Mesenteric fat pad (tissue), 1 donor: ENCODE data around the gene CCDC27. TPM values are rescaled to one million over a fixed set of nuclear protein-coding genes. Genes with fewer than 3 reads are reported as not detected.
"Not testable (repeated sequence)": the region's sequence is repeated elsewhere in the genome, so short reads cannot be mapped to it uniquely, and the experiment has no call there.

Experiments
- DNase-seq: peaks from one replicate; pipeline ENCODE4 v3.0.0-alpha.2; 2020; ENCODE audit warnings: low spot score
- total RNA-seq: library from RNA; stranded (reverse); fragmentation: NEBNext Ultra II Directional; extraction: Animal tissue kit (Norgen Biotek cat#: 25700); gene quantifications from one replicate; pipeline ENCODE4 v1.2.1, GENCODE V29; 2021
- donor health status: DM: yes; HTN: yes; CAD: no.

Gene CCDC27
- total RNA-seq, 1 donor from 2014 or later = not detected

DNA sequence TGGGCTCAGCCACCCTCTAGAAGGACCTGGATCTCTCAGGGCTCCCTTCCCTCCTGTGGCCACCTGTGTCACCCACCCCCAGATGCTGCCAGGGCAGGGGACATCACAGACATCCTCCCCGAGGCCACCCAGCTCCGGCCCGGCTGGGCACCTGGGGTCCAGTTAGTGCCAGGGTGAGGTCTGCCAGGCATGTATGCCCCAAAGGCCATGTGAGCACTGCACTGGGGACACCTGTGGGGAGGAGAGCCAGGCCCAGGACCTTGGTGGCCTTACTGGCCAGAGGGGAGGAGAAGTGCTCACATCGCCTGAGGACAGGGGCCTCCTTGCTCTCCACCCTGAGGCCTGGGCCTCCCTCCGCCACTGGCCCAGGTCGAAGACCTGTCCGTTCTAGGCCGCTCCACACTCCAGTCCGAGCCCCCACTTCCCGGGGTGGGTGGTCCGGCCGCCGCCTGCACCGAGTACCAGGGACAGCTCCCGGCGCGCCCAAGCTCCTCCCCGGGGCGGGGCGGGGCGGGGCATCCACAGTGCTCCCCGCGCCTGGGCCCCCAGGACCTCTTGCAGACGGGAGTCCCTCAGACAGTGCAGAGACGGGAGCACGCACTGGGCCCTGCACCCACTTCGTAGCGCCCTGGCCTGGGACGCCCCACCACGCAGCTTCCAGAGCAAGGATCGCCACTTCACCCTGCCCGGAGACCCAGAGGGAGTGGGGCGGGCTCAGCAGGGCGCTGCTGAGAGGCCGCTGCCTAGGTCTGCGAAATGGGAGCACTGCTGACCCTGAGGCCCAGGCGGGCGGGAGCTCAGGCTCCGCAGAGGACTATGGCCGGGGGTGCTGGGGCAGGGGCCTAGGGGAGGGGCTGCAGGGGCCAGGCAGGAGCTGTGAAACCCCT lies 34.3 kb upstream of the CCDC27 start:
- no peak for DNase-seq

GRCh38 chr1:3718764-3719163 lies 33.5 kb upstream of the CCDC27 start:
- no peak for DNase-seq

GRCh38 chr1:3721955-3722465 lies 30.2 kb upstream of the CCDC27 start:
- DNase-seq = no peak

DNA sequence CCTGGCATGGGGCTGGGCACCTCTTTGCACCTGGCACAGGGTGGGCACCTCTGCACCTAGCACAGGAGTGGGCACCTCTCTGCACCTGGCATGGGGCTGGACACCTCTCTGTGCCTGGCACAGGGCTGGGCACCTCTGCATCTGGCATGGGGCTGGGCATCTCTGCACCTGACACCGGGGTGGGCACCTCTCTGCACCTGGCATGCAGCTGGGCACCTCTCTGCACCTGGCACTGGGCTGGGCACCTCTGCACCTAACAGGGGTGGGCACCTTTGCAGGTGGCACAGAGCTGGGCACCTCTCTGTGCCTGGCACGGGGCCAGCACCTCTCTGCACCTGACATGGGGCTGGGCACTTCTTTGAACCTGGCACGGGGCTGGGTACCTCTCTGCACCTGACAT lies 29.4 kb upstream of the CCDC27 start:
- no peak for DNase-seq

DNA sequence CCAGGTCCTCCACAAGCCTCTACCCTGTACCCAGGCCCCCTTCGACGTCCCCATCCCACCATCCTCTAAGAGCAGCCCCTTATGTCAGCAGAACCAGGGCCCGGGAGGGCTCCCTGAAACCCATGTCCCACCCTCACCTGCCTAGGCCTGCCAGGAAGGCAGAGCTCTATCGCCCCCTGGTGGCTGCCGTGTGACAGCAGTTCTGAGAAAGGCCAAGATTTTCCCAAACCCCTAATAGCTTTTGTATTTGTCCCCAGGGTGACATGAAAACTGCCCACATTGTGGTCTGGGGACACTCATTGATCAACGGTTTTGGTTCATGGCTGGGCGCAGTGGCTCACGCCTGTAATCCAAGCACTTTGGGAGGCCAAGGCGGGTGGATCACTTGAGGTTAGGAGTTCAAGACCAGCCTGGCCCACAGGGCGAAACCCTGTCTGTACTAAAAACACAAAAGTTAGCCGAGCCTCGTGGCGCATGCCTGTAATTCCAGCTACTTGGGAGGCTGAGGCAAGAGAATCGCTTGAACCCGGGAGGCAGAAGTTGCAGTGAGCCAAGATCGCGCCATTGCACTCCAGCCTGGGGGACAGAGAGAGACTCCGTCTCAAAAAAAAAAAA lies 27.7 kb upstream of the CCDC27 start:
- DNase-seq = not testable (repeated sequence)

GRCh38 chr1:3725366-3725765 lies 26.9 kb upstream of the CCDC27 start:
- DNase-seq = no peak

DNA sequence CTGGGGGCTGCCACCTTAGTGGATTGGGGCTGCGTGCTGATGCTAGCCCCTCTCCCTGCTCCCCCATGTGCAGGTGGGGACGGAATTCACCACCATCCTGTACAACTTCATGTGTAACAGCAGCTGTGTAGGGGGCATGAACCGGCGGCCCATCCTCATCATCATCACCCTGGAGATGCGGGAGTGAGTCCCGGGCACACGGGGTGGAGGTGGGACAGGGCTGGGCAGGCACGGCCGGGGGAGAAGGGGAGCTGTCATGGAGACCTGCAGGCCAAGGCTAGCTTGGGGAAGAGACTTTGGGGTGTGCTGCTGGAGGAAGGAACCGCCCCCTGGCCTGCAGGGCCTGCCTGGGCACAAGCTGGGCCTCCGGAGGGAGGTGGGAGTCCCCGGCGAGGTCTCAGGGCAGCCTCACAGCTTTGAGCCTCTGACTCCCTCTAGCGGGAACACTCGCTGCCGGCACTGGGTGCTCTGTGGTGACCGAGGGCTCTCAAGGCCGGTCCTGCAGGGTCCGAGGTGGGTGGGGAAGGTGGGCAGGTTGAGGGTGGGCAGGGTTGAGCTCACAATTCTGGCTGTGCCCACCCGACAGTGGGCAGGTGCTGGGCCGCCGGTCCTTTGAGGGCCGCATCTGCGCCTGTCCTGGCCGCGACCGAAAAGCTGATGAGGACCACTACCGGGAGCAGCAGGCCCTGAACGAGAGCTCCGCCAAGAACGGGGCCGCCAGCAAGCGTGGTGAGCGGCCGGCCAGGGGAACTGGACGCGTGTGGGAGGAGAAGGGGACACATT lies 25.0 kb upstream of the CCDC27 start:
- DNase-seq = no peak

DNA sequence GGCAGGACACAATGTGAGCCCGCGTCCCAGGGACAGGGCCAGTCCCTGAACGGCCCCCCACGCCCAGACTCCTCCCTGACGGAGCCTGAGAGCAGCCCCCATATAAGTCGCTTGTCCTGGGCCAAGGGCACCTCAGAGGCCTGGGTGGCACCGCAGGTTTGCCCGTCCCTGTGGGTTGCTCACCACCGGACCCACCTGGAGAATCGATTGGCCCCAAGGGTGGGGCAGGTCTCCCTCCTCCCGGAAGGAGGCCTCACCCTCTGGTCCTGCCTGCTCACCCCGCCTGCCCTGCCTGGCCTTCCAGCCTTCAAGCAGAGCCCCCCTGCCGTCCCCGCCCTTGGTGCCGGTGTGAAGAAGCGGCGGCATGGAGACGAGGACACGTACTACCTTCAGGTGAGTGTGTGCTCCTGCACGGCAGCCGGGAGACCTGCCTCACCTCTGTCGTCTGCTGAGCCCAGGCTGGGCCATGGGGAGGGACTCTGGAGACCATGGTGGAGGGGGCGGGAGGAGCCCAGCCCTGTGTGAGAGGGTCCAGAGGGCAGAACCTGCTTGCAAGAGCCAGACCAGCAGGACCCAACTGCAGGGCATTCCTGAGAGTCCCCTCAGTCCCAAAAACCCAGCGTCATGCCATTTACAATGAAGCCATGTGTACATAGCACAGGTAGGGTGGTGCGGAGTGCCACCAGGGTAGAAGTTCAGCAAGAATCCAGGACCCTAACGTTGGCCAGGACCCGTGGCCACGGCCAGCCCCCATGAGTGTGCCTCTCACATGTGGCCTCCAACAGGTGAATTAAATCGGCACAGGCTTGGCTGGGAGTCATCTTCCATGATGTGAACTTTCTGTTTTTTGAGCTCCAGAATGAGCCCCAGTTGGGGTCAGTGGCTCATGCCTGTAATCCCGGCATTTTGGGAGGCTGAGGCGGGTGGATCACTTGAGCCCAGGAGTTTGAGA lies 24.1 kb upstream of the CCDC27 start:
- DNase-seq = no peak

DNA sequence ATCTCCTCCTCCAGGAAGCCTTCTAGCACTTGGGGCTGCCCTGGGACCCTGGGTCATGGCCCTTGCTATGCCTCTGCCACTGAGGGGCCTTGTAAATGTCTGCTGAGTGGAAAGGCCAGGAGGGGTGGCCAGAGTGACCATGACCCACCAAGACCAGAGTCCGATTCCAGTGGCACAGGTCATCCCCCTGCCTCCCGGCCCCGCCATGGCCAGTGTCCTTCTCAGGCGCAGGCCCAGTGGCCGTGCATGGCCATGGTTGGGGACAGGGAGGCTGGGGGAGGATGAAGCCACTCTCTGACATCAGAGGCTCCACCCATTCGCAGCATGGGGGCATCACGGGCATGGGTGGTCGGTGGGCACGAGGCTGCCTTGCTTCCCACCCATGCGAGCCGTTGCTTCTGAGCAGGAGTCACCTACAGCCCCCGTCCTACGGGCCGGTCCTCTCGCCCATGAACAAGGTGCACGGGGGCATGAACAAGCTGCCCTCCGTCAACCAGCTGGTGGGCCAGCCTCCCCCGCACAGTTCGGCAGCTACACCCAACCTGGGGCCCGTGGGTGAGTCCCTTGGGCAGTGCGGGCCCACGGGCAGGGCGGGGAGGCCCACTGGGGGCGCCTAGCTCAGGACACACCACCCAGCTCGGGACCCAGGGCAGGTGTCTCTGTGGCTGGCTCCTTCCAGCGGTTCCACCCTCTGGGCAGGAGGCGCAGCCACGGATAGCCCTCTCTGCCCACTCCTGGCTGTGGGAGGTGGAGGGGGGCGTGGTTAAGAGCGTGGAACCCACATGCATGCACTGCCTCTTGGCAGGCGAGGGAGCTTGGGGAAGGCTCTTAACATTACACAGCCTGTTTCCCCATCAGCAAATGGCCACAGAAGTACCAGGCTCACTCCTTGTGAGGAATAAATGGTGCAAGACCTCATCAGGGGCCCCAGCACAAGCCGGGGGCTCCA lies 22.4 kb upstream of the CCDC27 start:
- no peak for DNase-seq

GRCh38 chr1:3730543-3731247 lies 21.6 kb upstream of the CCDC27 start:
- DNase-seq = no peak

- DNase-seq = no peak
Observed at GRCh38 chr1:3731583-3732433, 20.4 kb upstream of the CCDC27 start.

DNA sequence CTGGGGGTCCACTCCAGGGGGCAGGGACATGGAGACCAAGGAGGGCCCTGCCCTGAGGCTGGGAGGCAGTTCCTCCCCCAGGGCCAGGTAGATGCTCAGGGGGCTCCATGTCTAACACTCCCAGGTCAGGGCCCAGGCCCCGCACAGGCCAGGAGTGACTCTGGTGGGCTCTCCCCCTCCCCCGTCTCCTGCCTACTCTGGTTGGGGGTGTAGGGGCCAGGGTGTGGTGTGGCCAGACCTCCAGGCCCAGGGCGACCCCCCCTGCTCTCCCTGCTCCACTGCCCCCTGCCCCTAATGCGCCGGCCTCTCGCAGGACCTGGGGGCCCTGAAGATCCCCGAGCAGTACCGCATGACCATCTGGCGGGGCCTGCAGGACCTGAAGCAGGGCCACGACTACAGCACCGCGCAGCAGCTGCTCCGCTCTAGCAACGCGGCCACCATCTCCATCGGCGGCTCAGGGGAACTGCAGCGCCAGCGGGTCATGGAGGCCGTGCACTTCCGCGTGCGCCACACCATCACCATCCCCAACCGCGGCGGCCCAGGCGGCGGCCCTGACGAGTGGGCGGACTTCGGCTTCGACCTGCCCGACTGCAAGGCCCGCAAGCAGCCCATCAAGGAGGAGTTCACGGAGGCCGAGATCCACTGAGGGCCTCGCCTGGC lies 19.7 kb upstream of the CCDC27 start:
- DNase-seq = no peak

DNA sequence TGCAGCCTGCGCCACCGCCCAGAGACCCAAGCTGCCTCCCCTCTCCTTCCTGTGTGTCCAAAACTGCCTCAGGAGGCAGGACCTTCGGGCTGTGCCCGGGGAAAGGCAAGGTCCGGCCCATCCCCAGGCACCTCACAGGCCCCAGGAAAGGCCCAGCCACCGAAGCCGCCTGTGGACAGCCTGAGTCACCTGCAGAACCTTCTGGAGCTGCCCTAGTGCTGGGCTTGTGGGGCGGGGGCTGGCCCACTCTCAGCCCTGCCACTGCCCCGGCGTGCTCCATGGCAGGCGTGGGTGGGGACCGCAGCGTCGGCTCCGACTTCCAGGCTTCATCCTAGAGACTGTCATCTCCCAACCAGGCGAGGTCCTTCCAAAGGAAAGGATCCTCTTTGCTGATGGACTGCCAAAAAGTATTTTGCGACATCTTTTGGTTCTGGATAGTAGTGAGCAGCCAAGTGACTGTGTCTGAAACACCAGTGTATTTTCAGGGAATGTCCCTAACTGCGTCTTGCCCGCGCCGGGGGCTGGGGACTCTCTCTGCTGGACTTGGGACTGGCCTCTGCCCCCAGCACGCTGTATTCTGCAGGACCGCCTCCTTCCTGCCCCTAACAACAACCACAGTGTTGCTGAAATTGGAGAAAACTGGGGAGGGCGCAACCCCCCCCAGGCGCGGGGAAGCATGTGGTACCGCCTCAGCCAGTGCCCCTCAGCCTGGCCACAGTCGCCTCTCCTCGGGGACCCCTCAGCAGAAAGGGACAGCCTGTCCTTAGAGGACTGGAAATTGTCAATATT lies 19.0 kb upstream of the CCDC27 start:
- DNase-seq = no peak

DNA sequence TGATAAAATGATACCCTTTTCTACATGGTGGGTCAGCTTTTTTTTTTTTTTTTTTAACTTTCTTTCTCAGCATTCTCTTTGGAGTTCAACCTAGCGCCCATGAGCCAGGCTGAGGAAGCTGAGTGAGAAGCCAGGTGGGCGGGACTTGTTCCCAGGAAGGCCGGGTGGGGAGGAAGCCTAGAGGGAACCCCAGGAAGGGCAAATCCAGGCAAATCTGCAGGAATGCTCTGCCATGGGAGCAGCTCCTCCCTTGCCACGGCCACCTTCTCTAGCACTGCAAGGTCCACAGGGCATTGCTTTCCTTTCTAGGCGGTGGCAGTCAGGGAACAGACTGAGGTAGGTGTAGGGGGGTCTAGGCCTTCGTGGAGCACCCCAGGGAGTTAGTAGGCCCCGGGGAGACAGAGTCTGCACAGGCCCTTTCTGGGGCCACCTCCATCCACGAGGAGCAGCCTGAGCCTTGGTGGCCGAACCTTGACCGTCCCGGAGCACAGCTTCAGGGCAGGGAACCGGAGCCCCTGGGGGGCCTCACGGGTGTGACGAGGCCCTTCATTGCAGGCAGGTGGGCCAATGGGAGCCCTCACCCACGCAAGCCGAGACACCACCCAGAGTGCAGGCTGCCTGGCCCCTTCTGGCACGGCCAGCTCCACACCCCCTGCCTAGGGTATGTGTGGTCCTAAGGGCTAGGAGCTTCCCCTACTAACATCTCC lies 18.2 kb upstream of the CCDC27 start:
- no peak for DNase-seq

DNA sequence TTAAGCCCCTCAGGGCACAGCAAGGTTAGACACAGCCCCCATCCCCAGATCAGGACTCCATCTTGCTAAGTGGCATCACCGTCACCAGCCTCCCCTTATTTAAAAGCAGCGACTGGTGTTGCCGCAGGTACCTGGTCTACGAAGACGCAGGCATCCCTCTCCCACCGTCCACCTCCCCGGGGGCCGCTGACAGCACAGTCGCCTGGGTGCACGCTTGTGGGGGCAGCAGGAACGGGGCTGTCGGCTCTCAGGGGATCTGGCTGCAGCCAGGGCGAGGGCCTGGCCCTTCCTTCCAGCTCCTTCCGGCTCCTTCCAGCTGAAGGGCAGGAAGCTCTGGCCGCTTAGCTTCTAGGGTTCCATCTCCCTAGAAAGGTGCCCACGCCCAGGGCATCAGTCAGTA lies 17.6 kb upstream of the CCDC27 start:
- DNase-seq = no peak
